MG63 (cell line): ENCODE measurements around the gene ENO4. TPM values are rescaled to one million over a fixed set of nuclear protein-coding genes. Genes with fewer than 3 reads are reported as not detected.

Source experiments
- DNase-seq: peaks from one replicate; pipeline ENCODE4 v3.0.0-alpha.2; 2020
- H3K27me3 ChIP-seq: fragments of 250-450 bp; sonication (Bioruptor Pico); 2 replicates; pipeline ENCODE4 v1.5.1; 2020; ENCODE audit warnings: mild to moderate bottlenecking, moderate library complexity
- H3K36me3 ChIP-seq: fragments of 250-450 bp; sonication (Bioruptor Pico); 2 replicates; pipeline ENCODE4 v1.5.1; 2020; ENCODE audit warnings: mild to moderate bottlenecking, moderate library complexity
- H3K4me3 ChIP-seq: fragments of 250-450 bp; sonication (Bioruptor Pico); 2 replicates; pipeline ENCODE4 v1.5.1; 2020; ENCODE audit warnings: mild to moderate bottlenecking, moderate library complexity
- H3K9me3 ChIP-seq: fragments of 250-450 bp; sonication (Bioruptor Pico); 2 replicates; pipeline ENCODE4 v1.5.1; 2020; ENCODE audit warnings: mild to moderate bottlenecking, moderate library complexity
- total RNA-seq: library from RNA; depleted of rRNA; stranded (reverse); fragments of >200 nt; shearing (Covaris generic); gene quantifications from 2 replicates; pipeline ENCODE4 v1.2.3, GENCODE V29; 2014; ENCODE audit warnings: low replicate concordance

The ENO4 gene
- total RNA-seq, 1 experiment from 2014 or later, result 0.69 TPM

GRCh38 chr10:116850058-116850611 is 836 bp downstream of the ENO4 start:
- no peak for DNase-seq
- Histone ChIP-seq H3K27me3 (no peaks in the 10 kb centered on the region), H3K36me3 (no peaks in the 10 kb centered on the region), H3K9me3 (no peaks in the 10 kb centered on the region), H3K4me3 (peak overlapping the region; percentile 52)

GRCh38 chr10:116852246-116852645 is 2.9 kb downstream of the ENO4 start:
- Histone ChIP-seq H3K27me3 (no peaks in the 10 kb centered on the region), H3K36me3 (no peaks in the 10 kb centered on the region), H3K9me3 (no peaks in the 10 kb centered on the region), H3K4me3 (no peak overlapping the region)
- DNase-seq, result no peak

- H3K27me3 ChIP-seq, result no peaks in the 10 kb centered on the region
- H3K4me3 ChIP-seq, result no peak overlapping the region
- H3K9me3 ChIP-seq, result peaks cover 2% of the 10 kb centered on the region; the same call in 1 of the 2 replicates
- no peak for DNase-seq
- H3K36me3 ChIP-seq, result no peaks in the 10 kb centered on the region
Observed at GRCh38 chr10:116853287-116853686, 4.0 kb downstream of the ENO4 start.

DNA sequence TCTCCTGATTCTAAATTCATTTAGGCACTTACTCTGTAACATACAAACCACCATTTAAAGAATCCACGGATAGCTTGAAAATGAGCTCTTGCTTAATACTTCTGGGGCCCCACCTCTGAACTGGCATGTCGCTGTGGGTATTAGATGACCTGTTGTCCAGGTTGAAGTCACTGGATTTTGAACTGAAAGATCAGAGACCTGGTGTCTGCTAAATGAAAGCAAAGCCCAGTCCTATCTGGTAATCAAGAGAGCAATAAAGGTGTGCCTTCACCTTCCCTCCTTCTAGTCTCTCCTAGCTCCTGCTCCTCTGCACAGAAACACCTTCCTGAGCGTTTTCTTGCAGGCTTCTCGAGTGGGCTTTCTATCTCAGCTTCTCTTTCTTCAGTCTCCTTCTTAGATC is 4.4 kb downstream of the ENO4 start:
- H3K4me3 ChIP-seq, result no peak overlapping the region
- H3K9me3 ChIP-seq, result peaks cover 5% of the 10 kb centered on the region; the same call in 1 of the 2 replicates
- H3K36me3 ChIP-seq, result no peaks in the 10 kb centered on the region
- no peaks in the 10 kb centered on the region for H3K27me3 ChIP-seq
- no peak for DNase-seq

GRCh38 chr10:116857156-116857555 is 7.9 kb downstream of the ENO4 start:
- no peaks in the 10 kb centered on the region for H3K27me3 ChIP-seq
- no peaks in the 10 kb centered on the region for H3K36me3 ChIP-seq
- no peak for DNase-seq
- H3K4me3 ChIP-seq, result no peak overlapping the region
- peaks cover 5% of the 10 kb centered on the region; the same call in 1 of the 2 replicates for H3K9me3 ChIP-seq

- Histone ChIP-seq H3K9me3 (peaks cover 5% of the 10 kb centered on the region; the same call in 1 of the 2 replicates), H3K4me3 (no peak overlapping the region), H3K36me3 (no peaks in the 10 kb centered on the region), H3K27me3 (no peaks in the 10 kb centered on the region)
- DNase-seq, result no peak
Observed at GRCh38 chr10:116861796-116862195, 12.5 kb downstream of the ENO4 start.

DNA sequence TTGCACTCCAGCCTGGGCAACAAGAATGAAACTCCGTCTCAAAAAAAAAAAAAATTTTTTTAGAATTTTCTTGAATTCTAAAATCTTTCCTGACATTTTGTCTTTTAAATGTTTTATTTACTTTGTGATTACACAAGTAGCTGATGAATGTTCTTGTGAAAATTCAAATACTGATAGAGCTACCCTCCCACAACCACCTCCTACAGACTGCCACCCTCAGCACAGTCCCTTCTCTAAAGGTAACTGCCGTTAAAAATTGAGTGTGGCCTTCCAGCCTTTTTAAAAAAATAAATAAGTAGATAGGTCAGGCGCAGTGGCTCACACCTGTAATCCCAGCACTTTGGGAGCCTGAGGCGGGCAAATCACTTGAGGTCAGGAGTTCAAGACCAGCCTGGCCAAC is 15.1 kb downstream of the ENO4 start:
- no peak for DNase-seq
- H3K9me3 ChIP-seq, result no peaks in the 10 kb centered on the region

GRCh38 chr10:116866066-116866465 is 16.8 kb downstream of the ENO4 start:
- no peak for DNase-seq
- no peaks in the 10 kb centered on the region for H3K27me3 ChIP-seq
- no peaks in the 10 kb centered on the region for H3K9me3 ChIP-seq
- no peak overlapping the region for H3K4me3 ChIP-seq
- no peaks in the 10 kb centered on the region for H3K36me3 ChIP-seq

More for the DNA sequence above, 15.1 kb downstream of the ENO4 start:
- Histone ChIP-seq H3K36me3 (no peaks in the 10 kb centered on the region), H3K4me3 (no peak overlapping the region), H3K27me3 (no peaks in the 10 kb centered on the region)

GRCh38 chr10:116866987-116867595 is 17.8 kb downstream of the ENO4 start:
- Histone ChIP-seq H3K36me3 (no peaks in the 10 kb centered on the region), H3K9me3 (no peaks in the 10 kb centered on the region), H3K4me3 (no peak overlapping the region), H3K27me3 (no peaks in the 10 kb centered on the region)
- no peak for DNase-seq

- Histone ChIP-seq H3K4me3 (no peak overlapping the region), H3K9me3 (no peaks in the 10 kb centered on the region), H3K36me3 (no peaks in the 10 kb centered on the region), H3K27me3 (no peaks in the 10 kb centered on the region)
- DNase-seq, result no peak
Observed at GRCh38 chr10:116868198-116868676, 18.9 kb downstream of the ENO4 start.

- Histone ChIP-seq H3K36me3 (no peaks in the 10 kb centered on the region), H3K9me3 (no peaks in the 10 kb centered on the region), H3K4me3 (no peak overlapping the region), H3K27me3 (no peaks in the 10 kb centered on the region)
- DNase-seq, result no peak
Observed at GRCh38 chr10:116868722-116869121, 19.4 kb downstream of the ENO4 start.

DNA sequence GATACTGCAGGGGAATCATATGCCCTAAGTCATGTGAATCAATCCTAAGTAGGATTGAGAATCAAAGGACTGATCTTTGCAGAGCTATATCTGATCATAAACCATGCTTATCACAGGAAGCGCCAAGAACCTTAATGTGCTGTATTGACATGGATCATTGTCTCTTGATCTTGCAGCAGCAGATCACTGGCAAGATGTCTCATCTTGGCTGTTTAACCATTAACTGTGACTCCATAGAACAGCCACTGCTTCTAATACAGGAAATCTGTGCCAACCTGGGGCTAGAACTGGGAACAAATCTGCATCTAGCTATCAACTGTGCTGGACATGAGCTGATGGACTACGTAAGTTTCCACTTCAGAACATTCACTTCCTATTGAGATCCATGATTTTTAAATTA is 21.6 kb downstream of the ENO4 start:
- no peaks in the 10 kb centered on the region for H3K27me3 ChIP-seq
- DNase-seq, result no peak
- no peaks in the 10 kb centered on the region for H3K9me3 ChIP-seq
- H3K4me3 ChIP-seq, result no peak overlapping the region
- H3K36me3 ChIP-seq, result no peaks in the 10 kb centered on the region

- Histone ChIP-seq H3K36me3 (no peaks in the 10 kb centered on the region), H3K4me3 (no peak overlapping the region), H3K9me3 (no peaks in the 10 kb centered on the region), H3K27me3 (no peaks in the 10 kb centered on the region)
- DNase-seq, result no peak
Observed at GRCh38 chr10:116873134-116873533, 23.8 kb downstream of the ENO4 start.

- Histone ChIP-seq H3K9me3 (no peaks in the 10 kb centered on the region), H3K27me3 (no peaks in the 10 kb centered on the region), H3K4me3 (no peak overlapping the region), H3K36me3 (no peaks in the 10 kb centered on the region)
- no peak for DNase-seq
Observed at GRCh38 chr10:116875897-116876296, 26.6 kb downstream of the ENO4 start.

GRCh38 chr10:116877391-116877790 is 28.1 kb downstream of the ENO4 start:
- Histone ChIP-seq H3K27me3 (no peaks in the 10 kb centered on the region), H3K9me3 (no peaks in the 10 kb centered on the region), H3K36me3 (no peaks in the 10 kb centered on the region), H3K4me3 (no peak overlapping the region)
- peak; percentile 39 for DNase-seq

DNA sequence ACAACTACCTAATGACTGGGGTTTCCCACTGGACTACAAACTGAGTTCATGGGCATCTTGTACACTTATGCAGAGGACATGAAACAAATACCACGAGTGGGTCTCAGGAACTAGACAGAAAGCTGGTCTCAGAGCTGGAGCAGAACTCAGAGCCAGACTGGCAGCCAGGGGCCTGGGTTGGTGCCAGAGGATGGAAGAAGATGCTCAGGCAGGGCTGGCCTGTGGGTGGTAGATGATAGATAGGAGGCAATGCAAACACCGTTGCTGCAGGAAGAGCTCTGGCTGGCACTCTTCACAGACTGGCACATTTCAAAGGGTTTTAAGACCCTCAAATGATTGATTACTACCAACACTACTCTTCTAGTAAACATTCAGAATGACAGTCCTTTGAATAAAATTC is 28.8 kb downstream of the ENO4 start:
- no peak for DNase-seq
- Histone ChIP-seq H3K4me3 (no peak overlapping the region), H3K36me3 (no peaks in the 10 kb centered on the region), H3K27me3 (no peaks in the 10 kb centered on the region), H3K9me3 (no peaks in the 10 kb centered on the region)

DNA sequence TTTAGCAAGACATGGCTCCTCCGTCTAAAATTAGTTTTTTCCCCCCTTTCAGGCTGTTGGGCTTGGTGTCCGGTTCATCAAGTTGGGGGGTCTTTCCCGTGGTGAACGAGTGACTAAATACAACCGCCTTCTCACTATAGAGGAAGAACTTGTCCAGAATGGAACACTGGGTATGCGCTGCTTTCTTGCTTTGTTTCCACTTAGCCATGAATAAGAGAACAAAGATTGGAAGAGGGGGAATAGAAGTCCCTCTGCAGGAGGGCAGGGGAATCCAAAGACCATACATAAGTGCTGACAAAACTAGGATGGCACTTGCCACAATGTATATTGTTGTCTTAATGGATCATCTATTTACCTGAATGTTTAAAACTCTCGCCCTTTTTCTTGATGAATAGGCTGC is 30.5 kb downstream of the ENO4 start:
- Histone ChIP-seq H3K27me3 (no peaks in the 10 kb centered on the region), H3K9me3 (no peaks in the 10 kb centered on the region), H3K36me3 (no peaks in the 10 kb centered on the region), H3K4me3 (no peak overlapping the region)
- DNase-seq, result no peak

- Histone ChIP-seq H3K9me3 (no peaks in the 10 kb centered on the region), H3K27me3 (no peaks in the 10 kb centered on the region), H3K36me3 (no peaks in the 10 kb centered on the region), H3K4me3 (no peak overlapping the region)
- DNase-seq, result no peak
Observed at GRCh38 chr10:116880716-116881482, 31.6 kb downstream of the ENO4 start.
